ENCODE measurements around the gene IGF2.

DNA sequence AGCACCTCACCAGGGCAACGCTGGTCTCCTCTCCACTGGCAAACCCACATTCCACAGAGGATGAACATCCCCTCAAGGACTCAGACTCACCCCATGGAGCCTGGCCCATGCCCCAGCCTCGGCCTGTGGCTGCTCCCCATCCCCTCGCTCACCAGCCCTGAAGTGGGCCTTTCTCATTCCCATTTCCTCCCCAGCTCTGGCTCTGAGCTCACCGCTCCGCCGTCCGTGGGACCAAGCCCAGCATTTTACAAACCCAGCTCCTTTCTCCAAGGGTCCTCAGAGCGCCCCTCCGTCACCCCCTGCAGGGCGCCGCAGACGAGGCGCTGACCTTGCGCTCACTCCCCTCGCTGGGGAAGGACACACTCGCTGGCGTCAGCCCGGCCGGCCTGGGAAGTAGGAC is 6.9 kb upstream of the IGF2 start:
- TF ChIP-seq POLR2A (IDR thresholded peaks at IDR 0.05) (no peak), CTCF (IDR thresholded peaks at IDR 0.05) (no peak), POLR2AphosphoS5 (IDR thresholded peaks at IDR 0.05) (no peak), EP300 (IDR thresholded peaks at IDR 0.05) (no peak)
